Embryonic facial prominence (tissue), 1 donor: Measurements from ENCODE around the gene C2.
"Not testable (repeated sequence)": the region's sequence is repeated elsewhere in the genome, so short reads cannot be mapped to it uniquely, and the experiment has no call there.

Experiments
- DNase-seq: peaks from one replicate; pipeline ENCODE4 v3.0.0-alpha.2; 2016; ENCODE audit errors: extremely low spot score

C2 gene

GRCh38 chr6:31978831-31979230 is 51.3 kb downstream of the C2 start:
- no peak for DNase-seq

- no peak for DNase-seq
Observed at GRCh38 chr6:31979238-31979898, 51.9 kb downstream of the C2 start.

- DNase-seq = not testable (repeated sequence)
Observed at GRCh38 chr6:31980195-31980876, 52.8 kb downstream of the C2 start.

GRCh38 chr6:31980998-31981397 is 53.5 kb downstream of the C2 start:
- not testable (repeated sequence) for DNase-seq

- not testable (repeated sequence) for DNase-seq
Observed at GRCh38 chr6:31981744-31982143, 54.2 kb downstream of the C2 start, which contains the start of gene C4A. Gene C4A, plus strand, starts transcription at chr6:31982057. Its CDS starts 51 bp downstream, at chr6:31982108.

DNA sequence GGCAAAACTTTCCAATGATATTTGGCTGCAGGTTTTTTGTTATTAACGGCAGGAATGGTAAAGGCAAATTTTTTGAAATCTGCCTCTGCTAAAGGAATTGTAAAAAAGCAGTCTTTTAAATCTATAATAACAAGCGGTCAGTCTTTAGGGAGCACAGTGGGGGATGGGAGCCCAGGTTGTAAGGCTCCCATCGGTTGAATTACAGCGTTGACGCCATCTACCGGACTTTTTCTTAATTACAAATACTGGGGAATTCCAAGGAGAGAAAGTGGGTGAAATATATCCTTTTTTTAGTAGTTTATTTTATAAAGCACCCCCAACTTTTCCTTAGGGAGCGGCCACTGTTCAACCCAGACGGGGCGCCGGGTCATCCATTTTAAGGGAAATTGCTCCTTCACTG is 61.8 kb downstream of the C2 start:
- not testable (repeated sequence) for DNase-seq

GRCh38 chr6:31994421-31994820 is 66.9 kb downstream of the C2 start:
- not testable (repeated sequence) for DNase-seq
